Pons (tissue), 1 donor: Measurements from ENCODE around the gene ANKRD33B.
A peak's percentile ranks its signal among the peaks of the same experiment; 100 is the strongest.
"Not testable (repeated sequence)": the region's sequence is repeated elsewhere in the genome, so short reads cannot be mapped to it uniquely, and the experiment has no call there.

ENCODE experiments used
- DNase-seq: peaks from one replicate; pipeline ENCODE4 v3.0.0-alpha.2; 2016; ENCODE audit warnings: low spot score

ANKRD33B gene

GRCh38 chr5:10595293-10595671 is 31.4 kb downstream of the ANKRD33B start:
- no peak for DNase-seq

- DNase-seq: no peak
These were observed 31.9 kb downstream of the ANKRD33B start for GRCh38 chr5:10595672-10596309.

- DNase-seq: no peak
These were observed 32.4 kb downstream of the ANKRD33B start for GRCh38 chr5:10596310-10596703.

- DNase-seq: no peak
These were observed 33.1 kb downstream of the ANKRD33B start for GRCh38 chr5:10596886-10597451.

DNA sequence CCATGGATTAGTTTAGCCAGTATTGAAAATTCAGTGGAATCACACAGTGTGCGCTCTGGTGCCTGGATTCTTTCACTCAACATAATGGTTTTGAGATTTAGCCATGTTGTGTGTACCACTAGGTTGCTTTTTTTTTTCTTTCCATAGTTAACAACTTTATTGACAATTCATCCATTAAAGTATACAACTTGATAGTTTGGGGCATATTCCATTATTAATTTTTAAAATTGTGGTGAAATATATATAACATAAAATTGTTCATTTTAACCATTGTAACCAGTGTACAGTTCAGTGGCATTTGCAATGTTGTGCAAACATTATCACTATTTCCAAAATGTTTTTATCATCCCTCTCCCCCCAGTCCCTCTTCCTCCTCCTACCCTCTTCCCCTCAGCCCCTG is 35.2 kb downstream of the ANKRD33B start:
- DNase-seq: no peak

GRCh38 chr5:10599862-10600284 is 36.0 kb downstream of the ANKRD33B start:
- no peak for DNase-seq

GRCh38 chr5:10600626-10601245 is 36.9 kb downstream of the ANKRD33B start:
- no peak for DNase-seq

GRCh38 chr5:10601246-10602030 is 37.6 kb downstream of the ANKRD33B start:
- DNase-seq: peak; percentile 85

GRCh38 chr5:10602031-10602806 is 38.3 kb downstream of the ANKRD33B start:
- DNase-seq: peak; percentile 39

GRCh38 chr5:10604975-10605374 is 41.1 kb downstream of the ANKRD33B start:
- no peak for DNase-seq

- DNase-seq: not testable (repeated sequence)
These were observed 42.8 kb downstream of the ANKRD33B start for GRCh38 chr5:10606632-10607022.

DNA sequence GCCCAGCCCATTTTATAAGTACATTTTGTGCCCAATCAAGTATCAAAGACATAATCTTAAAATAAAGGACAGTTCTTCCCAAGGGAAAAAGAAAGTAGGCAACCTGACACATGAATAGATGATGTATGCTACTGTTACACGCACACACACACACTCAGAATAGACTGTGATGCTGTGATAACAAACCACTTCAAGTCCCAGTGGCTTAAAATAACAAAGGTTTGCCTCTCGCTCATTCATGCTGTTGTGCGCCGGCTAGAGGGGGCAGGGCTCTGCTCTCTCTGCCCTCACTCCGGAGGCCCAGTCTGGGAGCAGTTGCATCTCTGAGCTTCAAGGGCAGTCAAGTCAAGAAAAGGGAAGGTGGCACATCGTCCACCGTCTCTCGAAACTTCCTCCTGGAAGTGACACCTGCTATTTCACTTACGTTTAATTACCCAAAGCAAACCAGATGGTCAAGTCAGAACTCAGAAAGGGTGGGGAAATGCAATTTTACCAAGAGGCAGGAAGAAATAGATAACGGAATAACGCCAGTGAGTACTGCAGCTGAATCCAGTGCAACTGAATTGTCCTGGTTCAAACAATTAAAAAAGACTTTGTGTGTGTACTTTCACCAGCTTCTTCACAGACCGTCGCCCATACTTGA is 43.3 kb downstream of the ANKRD33B start:
- no peak for DNase-seq

DNA sequence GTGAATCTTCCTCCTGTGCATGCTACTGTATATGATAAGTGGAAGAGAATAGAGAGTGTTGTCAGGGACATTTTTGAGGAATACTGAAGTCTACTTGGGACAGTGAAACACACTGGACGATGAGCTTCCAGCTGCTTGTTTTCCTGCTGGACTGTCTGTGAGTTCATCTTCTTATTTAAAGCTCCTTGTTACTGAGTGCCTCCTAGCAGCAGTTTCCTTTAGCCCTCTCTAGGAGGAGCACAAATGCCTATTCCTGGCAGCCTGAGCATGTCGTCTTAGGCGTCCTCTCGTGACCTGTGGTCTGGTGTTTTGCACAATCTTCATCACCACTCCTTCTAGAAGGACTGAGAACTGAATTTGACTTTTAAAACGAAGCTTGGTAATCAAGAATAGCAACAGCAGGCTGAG is 43.8 kb downstream of the ANKRD33B start:
- DNase-seq: peak; percentile 45

GRCh38 chr5:10608081-10608480 is 44.2 kb downstream of the ANKRD33B start:
- DNase-seq: not testable (repeated sequence)

DNA sequence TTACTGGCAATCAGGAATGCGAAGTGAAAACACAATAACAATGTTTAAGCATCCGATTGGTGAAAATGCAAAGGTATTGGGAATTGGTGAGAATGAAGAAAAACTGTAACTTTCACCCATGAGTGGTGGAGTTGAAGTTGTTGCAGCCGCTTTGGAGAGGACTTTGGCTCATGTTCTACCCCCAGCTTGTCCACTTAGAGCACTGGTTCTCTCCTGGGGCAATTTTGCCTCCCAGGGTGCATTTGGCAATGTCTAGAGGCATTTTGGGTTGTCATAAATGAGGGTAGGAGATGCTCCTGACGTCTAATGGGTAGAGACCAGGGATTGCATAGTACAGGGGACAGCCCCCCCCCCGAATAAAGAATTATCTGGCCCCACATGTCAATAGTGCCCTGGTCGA is 46.2 kb downstream of the ANKRD33B start:
- no peak for DNase-seq

DNA sequence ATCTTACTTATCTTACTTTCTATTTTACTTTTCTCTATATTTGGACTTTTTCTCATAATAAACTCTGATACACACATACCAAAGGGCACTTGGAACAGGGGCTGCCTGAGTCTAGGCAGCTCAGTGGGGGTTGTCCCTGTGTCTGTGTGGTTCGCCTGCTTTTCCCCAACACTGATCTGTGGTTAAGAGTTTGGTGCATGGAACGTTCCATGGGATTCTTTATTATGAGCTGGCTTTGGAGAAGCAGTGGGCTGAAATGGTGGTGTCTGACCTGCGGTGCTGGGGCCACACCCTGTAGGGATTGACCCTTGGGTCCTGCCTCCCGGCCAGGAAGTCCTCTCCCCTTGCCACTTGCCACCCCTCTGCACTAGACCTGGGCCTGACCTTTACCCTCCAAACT is 47.4 kb downstream of the ANKRD33B start:
- no peak for DNase-seq

DNA sequence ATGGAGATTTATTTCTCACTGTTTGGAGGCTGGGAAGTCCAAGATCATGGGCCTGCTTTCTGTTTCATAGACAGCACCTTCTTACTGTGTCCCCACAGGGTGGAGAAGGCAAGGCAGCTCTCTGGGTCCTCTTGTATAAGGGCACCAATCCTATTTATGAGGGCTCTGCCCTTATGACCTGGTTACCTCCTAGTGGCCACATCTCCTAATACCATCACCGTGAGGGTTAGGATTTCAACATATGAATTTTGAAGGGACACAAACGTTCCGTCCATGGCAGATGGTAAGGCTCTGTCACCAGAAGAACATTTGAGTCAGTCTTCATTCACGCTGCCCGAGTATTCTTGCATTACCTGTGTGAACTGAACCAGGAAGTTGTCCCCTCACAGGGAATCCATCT is 48.4 kb downstream of the ANKRD33B start:
- DNase-seq: no peak

GRCh38 chr5:10615693-10616092 is 51.8 kb downstream of the ANKRD33B start:
- no peak for DNase-seq

GRCh38 chr5:10617103-10617502 is 53.2 kb downstream of the ANKRD33B start:
- no peak for DNase-seq

DNA sequence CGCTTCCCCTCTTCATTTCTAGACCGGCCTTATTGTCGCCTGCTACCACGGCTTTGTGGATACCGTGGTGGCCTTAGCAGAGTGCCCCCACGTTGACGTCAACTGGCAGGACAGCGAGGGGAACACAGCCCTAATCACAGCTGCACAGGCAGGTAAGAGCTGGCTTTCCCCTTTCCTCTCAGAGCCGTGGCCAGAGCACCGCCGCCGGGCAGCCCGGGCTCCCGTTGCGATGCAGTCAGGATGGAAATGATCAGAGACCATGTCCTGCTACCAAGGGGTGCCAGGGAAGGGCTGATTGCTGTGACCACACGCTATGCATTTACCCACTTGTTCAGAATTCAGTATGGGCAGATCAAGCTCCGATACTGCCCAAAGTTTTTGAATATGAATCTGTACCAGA is 54.4 kb downstream of the ANKRD33B start:
- DNase-seq: no peak

DNA sequence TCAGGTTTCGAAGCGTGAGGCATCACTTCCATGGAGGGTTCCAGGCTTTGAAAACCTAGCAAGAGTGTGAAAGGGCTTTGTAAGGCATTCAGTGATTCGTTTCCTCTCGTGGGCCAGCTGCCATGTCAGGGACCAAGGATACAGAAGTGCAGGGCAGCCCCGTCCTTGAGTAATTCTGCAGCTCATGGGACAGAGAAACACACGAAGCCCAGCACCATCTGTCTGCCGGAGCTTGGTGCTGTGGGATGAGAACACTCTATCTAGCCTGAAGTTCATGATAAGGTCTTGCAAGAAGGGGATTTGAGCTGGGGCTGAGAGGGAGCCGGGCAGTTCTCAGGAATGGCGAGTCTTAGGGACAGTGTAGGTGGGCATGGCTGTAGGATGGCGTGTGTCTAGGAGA is 55.8 kb downstream of the ANKRD33B start:
- no peak for DNase-seq

DNA sequence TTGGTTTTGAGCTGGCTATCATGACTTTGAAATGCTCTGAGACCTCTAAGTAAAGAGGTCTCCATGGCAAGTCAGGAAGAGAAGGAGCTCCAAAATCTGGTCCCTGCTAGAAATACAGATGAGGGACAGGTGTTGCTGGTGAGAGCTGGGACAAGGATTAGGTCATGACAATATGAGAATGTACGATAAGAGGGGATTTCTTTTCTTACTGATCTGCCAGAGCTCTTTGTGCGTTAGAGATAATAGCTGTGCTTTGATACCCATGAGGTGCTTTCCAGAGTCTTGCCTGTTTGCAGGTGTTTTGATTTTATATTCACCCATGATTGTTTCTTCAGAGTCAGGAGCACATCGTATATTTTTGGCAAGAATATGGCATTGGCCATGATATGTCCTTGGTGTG is 56.5 kb downstream of the ANKRD33B start:
- no peak for DNase-seq
